Measurements from ENCODE around the gene MET.

DNA sequence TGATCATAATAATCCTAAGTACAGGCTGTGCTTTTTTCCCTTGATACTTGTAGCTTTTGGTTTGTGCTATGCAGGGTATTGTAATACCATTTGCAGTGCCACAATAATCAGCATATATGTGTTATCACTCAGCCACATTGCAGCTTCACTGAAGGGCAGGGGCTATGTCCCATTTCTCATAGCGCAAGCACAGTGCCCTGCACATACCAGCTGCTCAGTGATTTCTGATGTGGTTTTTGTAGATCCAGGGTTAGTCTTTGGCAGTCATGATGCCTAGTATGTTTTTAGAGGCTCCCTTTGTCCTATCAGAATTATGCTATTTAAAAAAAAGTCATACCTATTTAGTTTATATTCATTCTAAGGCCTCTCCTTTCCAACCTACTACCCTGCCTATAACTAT, 25.8 kb downstream of the MET start:
- TF ChIP-seq, protein P1, sequence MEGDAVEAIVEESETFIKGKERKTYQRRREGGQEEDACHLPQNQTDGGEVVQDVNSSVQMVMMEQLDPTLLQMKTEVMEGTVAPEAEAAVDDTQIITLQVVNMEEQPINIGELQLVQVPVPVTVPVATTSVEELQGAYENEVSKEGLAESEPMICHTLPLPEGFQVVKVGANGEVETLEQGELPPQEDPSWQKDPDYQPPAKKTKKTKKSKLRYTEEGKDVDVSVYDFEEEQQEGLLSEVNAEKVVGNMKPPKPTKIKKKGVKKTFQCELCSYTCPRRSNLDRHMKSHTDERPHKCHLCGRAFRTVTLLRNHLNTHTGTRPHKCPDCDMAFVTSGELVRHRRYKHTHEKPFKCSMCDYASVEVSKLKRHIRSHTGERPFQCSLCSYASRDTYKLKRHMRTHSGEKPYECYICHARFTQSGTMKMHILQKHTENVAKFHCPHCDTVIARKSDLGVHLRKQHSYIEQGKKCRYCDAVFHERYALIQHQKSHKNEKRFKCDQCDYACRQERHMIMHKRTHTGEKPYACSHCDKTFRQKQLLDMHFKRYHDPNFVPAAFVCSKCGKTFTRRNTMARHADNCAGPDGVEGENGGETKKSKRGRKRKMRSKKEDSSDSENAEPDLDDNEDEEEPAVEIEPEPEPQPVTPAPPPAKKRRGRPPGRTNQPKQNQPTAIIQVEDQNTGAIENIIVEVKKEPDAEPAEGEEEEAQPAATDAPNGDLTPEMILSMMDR (IDR thresholded peaks at IDR 0.05), result no peak
- no peak for TF ChIP-seq EZH2 (IDR thresholded peaks at IDR 0.05)
- no peak for TF ChIP-seq EZH2phosphoT487 (IDR thresholded peaks at IDR 0.05)
